ENCODE results near the gene APOE. TPM values are rescaled to one million over a fixed set of nuclear protein-coding genes. Genes with fewer than 3 reads are reported as not detected.

The APOE gene
- total RNA-seq, 1 experiment from 2014 or later = 3.3 TPM

- Mint-ChIP-seq H3K27ac (ENCODE audit: low read depth, unreplicated experiment) (no peak overlapping the region), H3K4me3 (ENCODE audit: unreplicated experiment) (no peak overlapping the region), H3K36me3 (ENCODE audit: insufficient read depth, unreplicated experiment) (peaks cover 9% of the 10 kb centered on the region), H3K4me1 (ENCODE audit: insufficient read depth, unreplicated experiment) (peaks cover 15% of the 10 kb centered on the region), H3K9me3 (ENCODE audit: unreplicated experiment) (no peaks in the 10 kb centered on the region), H3K27me3 (ENCODE audit: insufficient read depth, unreplicated experiment) (no peaks in the 10 kb centered on the region)
- BruUV-seq (replicated peaks) = no TSS peak
- ChIA-PET POLR2A (no interaction called here), CTCF (interaction anchor here (0.6 kb wide), 1 partner anchor 615 kb away, joined by 3 read pairs; no protein-coding TSS in a partner anchor)
- no peak for DNase-seq (ENCODE audit: unreplicated experiment)
- intact Hi-C loops (cut with micrococcal nuclease) = no loop called here
- no peak for TF ChIP-seq CTCF (IDR thresholded peaks at IDR 0.05; ENCODE audit: unreplicated experiment)
These were observed 41.6 kb upstream of the APOE start for GRCh38 chr19:44863990-44864389.

DNA sequence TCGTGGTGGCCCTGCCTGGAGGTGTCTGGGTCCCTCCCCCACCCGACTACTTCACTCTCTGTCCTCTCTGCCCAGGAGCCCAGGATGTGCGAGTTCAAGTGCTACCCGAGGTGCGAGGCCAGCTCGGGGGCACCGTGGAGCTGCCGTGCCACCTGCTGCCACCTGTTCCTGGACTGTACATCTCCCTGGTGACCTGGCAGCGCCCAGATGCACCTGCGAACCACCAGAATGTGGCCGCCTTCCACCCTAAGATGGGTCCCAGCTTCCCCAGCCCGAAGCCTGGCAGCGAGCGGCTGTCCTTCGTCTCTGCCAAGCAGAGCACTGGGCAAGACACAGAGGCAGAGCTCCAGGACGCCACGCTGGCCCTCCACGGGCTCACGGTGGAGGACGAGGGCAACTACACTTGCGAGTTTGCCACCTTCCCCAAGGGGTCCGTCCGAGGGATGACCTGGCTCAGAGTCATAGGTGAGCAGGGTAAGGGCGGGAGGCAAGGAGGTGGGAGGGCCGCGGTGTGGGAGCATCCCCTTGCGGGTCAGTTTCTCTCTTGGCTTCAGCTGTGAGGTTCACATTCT, 40.3 kb upstream of the APOE start:
- CTCF ChIA-PET = interaction anchor here (0.6 to 1.0 kb wide), 2 partner anchors 9 to 1344 kb away, joined by 3 read pairs; no protein-coding TSS in a partner anchor
- intact Hi-C loops (cut with micrococcal nuclease) = no loop called here
- Mint-ChIP-seq H3K9me3 (ENCODE audit: unreplicated experiment) (no peaks in the 10 kb centered on the region), H3K36me3 (ENCODE audit: insufficient read depth, unreplicated experiment) (peaks cover 9% of the 10 kb centered on the region), H3K27me3 (ENCODE audit: insufficient read depth, unreplicated experiment) (no peaks in the 10 kb centered on the region), H3K27ac (ENCODE audit: low read depth, unreplicated experiment) (no peak overlapping the region), H3K4me3 (ENCODE audit: unreplicated experiment) (no peak overlapping the region), H3K4me1 (ENCODE audit: insufficient read depth, unreplicated experiment) (peaks cover 17% of the 10 kb centered on the region)
- BruUV-seq (replicated peaks) = no TSS peak
- TF ChIP-seq CTCF (IDR thresholded peaks at IDR 0.05; ENCODE audit: unreplicated experiment) = no peak
- POLR2A ChIA-PET = no interaction called here
- no peak for DNase-seq (ENCODE audit: unreplicated experiment)

DNA sequence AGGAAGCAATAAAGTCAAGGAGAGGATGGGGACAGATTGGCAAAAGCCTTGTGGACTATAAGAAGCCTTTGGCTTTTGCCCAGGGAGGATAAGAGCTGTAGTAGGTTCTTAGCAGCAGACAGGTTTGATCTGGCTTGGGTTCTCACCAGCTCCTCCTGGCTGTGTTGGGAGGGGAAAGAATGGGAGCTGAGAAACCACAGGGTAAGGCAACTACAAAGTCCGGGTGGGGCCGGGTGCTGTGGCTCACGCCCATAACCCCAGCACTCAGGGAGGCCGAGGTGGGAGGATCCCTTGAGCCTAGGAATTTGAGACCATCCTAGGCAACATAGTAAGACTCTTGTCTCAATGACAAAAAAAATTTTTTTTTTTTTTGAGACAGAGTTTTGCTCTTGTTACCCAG, 38.9 kb upstream of the APOE start:
- CTCF ChIA-PET = interaction anchor here (0.6 kb wide), 1 partner anchor 133 kb away, joined by 3 read pairs; no protein-coding TSS in a partner anchor
- intact Hi-C loops (cut with micrococcal nuclease) = no loop called here
- no peak overlapping the region for H3K4me3 Mint-ChIP-seq (ENCODE audit: unreplicated experiment)
- POLR2A ChIA-PET = interaction anchor here (0.7 to 1.0 kb wide), 2 partner anchors 10 to 19 kb away, joined by 4 read pairs; no protein-coding TSS in a partner anchor
- BruUV-seq (replicated peaks) = no TSS peak
- peaks cover 5% of the 10 kb centered on the region for H3K36me3 Mint-ChIP-seq (ENCODE audit: insufficient read depth, unreplicated experiment)
- no peaks in the 10 kb centered on the region for H3K9me3 Mint-ChIP-seq (ENCODE audit: unreplicated experiment)
- no peak overlapping the region for H3K27ac Mint-ChIP-seq (ENCODE audit: low read depth, unreplicated experiment)
- H3K27me3 Mint-ChIP-seq (ENCODE audit: insufficient read depth, unreplicated experiment) = no peaks in the 10 kb centered on the region
- TF ChIP-seq CTCF (IDR thresholded peaks at IDR 0.05; ENCODE audit: unreplicated experiment) = no peak
- peaks cover 17% of the 10 kb centered on the region for H3K4me1 Mint-ChIP-seq (ENCODE audit: insufficient read depth, unreplicated experiment)
- DNase-seq (ENCODE audit: unreplicated experiment) = no peak

GRCh38 chr19:44867578-44867977, 38.0 kb upstream of the APOE start:
- no peak for TF ChIP-seq CTCF (IDR thresholded peaks at IDR 0.05; ENCODE audit: unreplicated experiment)
- DNase-seq (ENCODE audit: unreplicated experiment) = no peak
- Mint-ChIP-seq H3K27ac (ENCODE audit: low read depth, unreplicated experiment) (no peak overlapping the region), H3K27me3 (ENCODE audit: insufficient read depth, unreplicated experiment) (no peaks in the 10 kb centered on the region), H3K4me3 (ENCODE audit: unreplicated experiment) (no peak overlapping the region), H3K4me1 (ENCODE audit: insufficient read depth, unreplicated experiment) (peaks cover 17% of the 10 kb centered on the region), H3K36me3 (ENCODE audit: insufficient read depth, unreplicated experiment) (peaks cover 5% of the 10 kb centered on the region), H3K9me3 (ENCODE audit: unreplicated experiment) (no peaks in the 10 kb centered on the region)
- intact Hi-C loops (cut with micrococcal nuclease) = no loop called here
- no TSS peak for BruUV-seq (replicated peaks)
- CTCF ChIA-PET = no interaction called here
- POLR2A ChIA-PET = interaction anchor here (0.7 to 1.0 kb wide), 2 partner anchors 10 to 20 kb away, joined by 4 read pairs; no protein-coding TSS in a partner anchor

All from MCF 10A (cell line).